ENCODE results near the gene GPR3.

GPR3 gene

GRCh38 chr1:27436204-27437159, 44.1 kb downstream of the GPR3 start:
- peaks cover 24% of the 10 kb centered on the region for H3K36me3 Mint-ChIP-seq
- DNase-seq (ENCODE audit: low spot score in 2 of 2) (no peak), ATAC-seq (peak; percentile 87)
- H3K4me1 Mint-ChIP-seq, result peaks cover 48% of the 10 kb centered on the region
- H3K4me3 Mint-ChIP-seq, result peak overlapping the region; percentile 49
- H3K9me3 Mint-ChIP-seq, result no peaks in the 10 kb centered on the region
- peak overlapping the region; percentile 68 for H3K27ac Mint-ChIP-seq

- Mint-ChIP-seq H3K4me1 (peaks cover 46% of the 10 kb centered on the region), H3K27ac (no peak overlapping the region), H3K4me3 (no peak overlapping the region), H3K36me3 (peaks cover 33% of the 10 kb centered on the region), H3K9me3 (no peaks in the 10 kb centered on the region)
- ATAC-seq (peak; percentile 61), DNase-seq (ENCODE audit: low spot score in 2 of 2) (no peak)
Measured at GRCh38 chr1:27438621-27439061, 46.2 kb downstream of the GPR3 start.

- no peak overlapping the region for H3K27ac Mint-ChIP-seq
- H3K4me1 Mint-ChIP-seq, result peaks cover 51% of the 10 kb centered on the region
- DNase-seq (ENCODE audit: low spot score in 2 of 2) (no peak), ATAC-seq (no peak)
- no peak overlapping the region for H3K4me3 Mint-ChIP-seq
- no peaks in the 10 kb centered on the region for H3K9me3 Mint-ChIP-seq
- H3K36me3 Mint-ChIP-seq, result peaks cover 33% of the 10 kb centered on the region
Measured at GRCh38 chr1:27439150-27439549, 46.7 kb downstream of the GPR3 start.

GRCh38 chr1:27444632-27445031, 52.2 kb downstream of the GPR3 start:
- H3K4me3 Mint-ChIP-seq, result peak overlapping the region; percentile 62
- no peaks in the 10 kb centered on the region for H3K9me3 Mint-ChIP-seq
- peaks cover 52% of the 10 kb centered on the region for H3K4me1 Mint-ChIP-seq
- ATAC-seq, result no peak
- peaks cover 47% of the 10 kb centered on the region for H3K36me3 Mint-ChIP-seq
- DNase-seq (ENCODE audit: low spot score in 2 of 2), result no peak
- H3K27ac Mint-ChIP-seq, result peak overlapping the region; percentile 89
